Suppressor macrophage treated with lipopolysaccharide for 1 hour (primary cell): ENCODE results near the gene CCDC112.
A peak's percentile ranks its signal among the peaks of the same experiment; 100 is the strongest.
"Not testable (repeated sequence)": the region's sequence is repeated elsewhere in the genome, so short reads cannot be mapped to it uniquely, and the experiment has no call there.

ENCODE experiments used
- DNase-seq, 3 donors: peaks; one replicate each; pipeline ENCODE4 v3.0.0-alpha.2; 2020 to 2022

CCDC112 gene

GRCh38 chr5:115296124-115297022, at the start of gene CCDC112:
CCDC112 (minus strand) TSS chr5:115296654; CDS start chr5:115296543, 111 bp downstream.
- peak; percentile 80 to 97 (median 92) for DNase-seq

- DNase-seq, result no peak
Observed at GRCh38 chr5:115345344-115345743, 48.9 kb upstream of the CCDC112 start.

- peak in 2 of 3 donors; percentile 46 to 64 for DNase-seq
Observed at GRCh38 chr5:115343855-115344254, 47.4 kb upstream of the CCDC112 start.

GRCh38 chr5:115342590-115343377, 46.3 kb upstream of the CCDC112 start:
- no peak for DNase-seq

GRCh38 chr5:115341745-115342144, 45.3 kb upstream of the CCDC112 start:
- no peak for DNase-seq

- no peak for DNase-seq
Observed at GRCh38 chr5:115338851-115339250, 42.4 kb upstream of the CCDC112 start.

- DNase-seq, result no peak
Observed at GRCh38 chr5:115337882-115338281, 41.4 kb upstream of the CCDC112 start.

- DNase-seq, result no peak
Observed at GRCh38 chr5:115336964-115337363, 40.5 kb upstream of the CCDC112 start.

GRCh38 chr5:115336201-115336720, 39.8 kb upstream of the CCDC112 start:
- no peak for DNase-seq

GRCh38 chr5:115335301-115335700, 38.8 kb upstream of the CCDC112 start:
- no peak for DNase-seq

GRCh38 chr5:115333164-115333563, 36.7 kb upstream of the CCDC112 start:
- DNase-seq, result no peak

- peak; percentile 37 to 80 (median 63) for DNase-seq
Observed at GRCh38 chr5:115330830-115331229, 34.4 kb upstream of the CCDC112 start.

- DNase-seq, result no peak
Observed at GRCh38 chr5:115329475-115329874, 33.0 kb upstream of the CCDC112 start.

- DNase-seq, result not testable (repeated sequence)
Observed at GRCh38 chr5:115328617-115329274, 32.3 kb upstream of the CCDC112 start.

GRCh38 chr5:115325296-115325959, 29.0 kb upstream of the CCDC112 start:
- DNase-seq, result no peak

- DNase-seq, result no peak
Observed at GRCh38 chr5:115324021-115324420, 27.6 kb upstream of the CCDC112 start.

- no peak for DNase-seq
Observed at GRCh38 chr5:115322729-115323128, 26.3 kb upstream of the CCDC112 start.

- no peak for DNase-seq
Observed at GRCh38 chr5:115321309-115321708, 24.9 kb upstream of the CCDC112 start.

- no peak for DNase-seq
Observed at GRCh38 chr5:115320515-115320914, 24.1 kb upstream of the CCDC112 start.

- DNase-seq, result peak in 2 of 3 donors; percentile 27 to 28
Observed at GRCh38 chr5:115320006-115320405, 23.6 kb upstream of the CCDC112 start.

- peak in 1 of 3 donors; percentile 40 for DNase-seq
Observed at GRCh38 chr5:115319007-115319406, 22.6 kb upstream of the CCDC112 start.

- DNase-seq, result peak in 1 of 3 donors; percentile 9
Observed at GRCh38 chr5:115317736-115318135, 21.3 kb upstream of the CCDC112 start.
